Smooth muscle cell (in vitro differentiated cells): Measurements from ENCODE around the gene SYNPO. TPM values are rescaled to one million over a fixed set of nuclear protein-coding genes. Genes with fewer than 3 reads are reported as not detected.

ENCODE experiments used
- DNase-seq: peaks from one replicate; lab custom pipeline; 2025; ENCODE audit not compliant: unreplicated experiment; lab: John Stamatoyannopoulos, UW
- H2AFZ ChIP-seq: fragments of 200-600 bp; sonication (generic); 2 replicates; pipeline ENCODE4 v1.6.0; 2016; ENCODE audit warnings: antibody characterized with exemption, low read depth, mild to moderate bottlenecking
- H3F3A ChIP-seq: fragments of 200-600 bp; sonication (generic); 2 replicates; pipeline ENCODE4 v1.6.0; 2017; ENCODE audit warnings: antibody characterized with exemption, low read depth
- H3K27ac ChIP-seq: fragments of 200-600 bp; sonication (generic); 2 replicates; pipeline ENCODE4 v1.5.1; 2016; ENCODE audit warnings: low read depth, mild to moderate bottlenecking
- H3K27me3 ChIP-seq: fragments of 200-600 bp; sonication (generic); 2 replicates; pipeline ENCODE4 v1.6.1; 2016; ENCODE audit warnings: low read depth, mild to moderate bottlenecking
- H3K36me3 ChIP-seq: fragments of 200-600 bp; sonication (generic); 2 replicates; pipeline ENCODE4 v1.5.1; 2016; ENCODE audit warnings: low read depth
- H3K4me1 ChIP-seq: fragments of 200-600 bp; sonication (generic); 2 replicates; pipeline ENCODE4 v1.5.1; 2016; ENCODE audit warnings: low read depth
- H3K4me2 ChIP-seq: fragments of 200-600 bp; sonication (generic); 2 replicates; pipeline ENCODE4 v1.6.0; 2016; ENCODE audit warnings: mild to moderate bottlenecking
- H3K4me3 ChIP-seq: fragments of 200-600 bp; sonication (generic); 2 replicates; pipeline ENCODE4 v1.5.1; 2016; ENCODE audit warnings: mild to moderate bottlenecking
- H3K79me2 ChIP-seq: fragments of 200-600 bp; sonication (generic); 2 replicates; pipeline ENCODE4 v1.6.0; 2016; ENCODE audit warnings: low read depth, mild to moderate bottlenecking
- H3K9ac ChIP-seq: fragments of 200-600 bp; sonication (generic); 2 replicates; pipeline ENCODE4 v1.6.0; 2016; ENCODE audit warnings: low read depth
- H3K9me3 ChIP-seq: fragments of 200-600 bp; sonication (generic); replicated peaks from 2 replicates; pipeline ENCODE4 v1.5.1; 2016; ENCODE audit warnings: low read depth
- H4K20me1 ChIP-seq: fragments of 200-600 bp; sonication (generic); 2 replicates; pipeline ENCODE4 v1.6.0; 2016; ENCODE audit warnings: low read depth
- CTCF ChIP-seq: fragments of 200-600 bp; sonication (generic); IDR thresholded peaks from 2 replicates; pipeline ENCODE4 v1.5.1; 2017; ENCODE audit warnings: borderline replicate concordance, mild to moderate bottlenecking, antibody characterized with exemption; ENCODE audit not compliant: insufficient read depth, poor library complexity, severe bottlenecking
- WGBS: methylation state at CpG from one replicate; pipeline ENCODE4 v1.1.7; 2016; ENCODE audit warnings: low lambda C conversion rate; 5-methylcytosine and 5-hydroxymethylcytosine counted together
- polyA plus RNA-seq: library from polyadenylated mRNA; unstranded; fragments of >200 nt; fragmentation: Nextera tagmentation; extraction: Ambion mirVana; gene quantifications from 2 replicates; pipeline ENCODE4 v1.2.1, GENCODE V29; 2016
- total RNA-seq: library from RNA; depleted of rRNA; stranded (reverse); fragments of >200 nt; gene quantifications from 2 replicates; pipeline ENCODE4 v1.2.3, GENCODE V29; 2014

The SYNPO gene
- total and polyA plus RNA-seq, 2 experiments from 2014 or later: 34.2 to 46.4 TPM

- TF ChIP-seq CTCF: no peak
- DNase-seq: no peak
- no peak overlapping the region for H2AFZ ChIP-seq
- H3K27ac ChIP-seq: peak overlapping the region; percentile 46
- H3K9me3 ChIP-seq: no peaks in the 10 kb centered on the region
- no peak overlapping the region for H3K4me3 ChIP-seq
- no peak overlapping the region for H3K9ac ChIP-seq
- H3K4me2 ChIP-seq: no peak overlapping the region
- peaks cover 21% of the 10 kb centered on the region for H3K79me2 ChIP-seq
- H3K27me3 ChIP-seq: no peaks in the 10 kb centered on the region
- no peaks in the 10 kb centered on the region for H3K36me3 ChIP-seq
- WGBS: 64% methylated on average over 5 of the region's 5 CpGs
- H3K4me1 ChIP-seq: peaks cover 28% of the 10 kb centered on the region
- peaks cover 16% of the 10 kb centered on the region for H3F3A ChIP-seq
- no peaks in the 10 kb centered on the region for H4K20me1 ChIP-seq
Observed at GRCh38 chr5:150621301-150621700, 19.2 kb upstream of the SYNPO start.

DNA sequence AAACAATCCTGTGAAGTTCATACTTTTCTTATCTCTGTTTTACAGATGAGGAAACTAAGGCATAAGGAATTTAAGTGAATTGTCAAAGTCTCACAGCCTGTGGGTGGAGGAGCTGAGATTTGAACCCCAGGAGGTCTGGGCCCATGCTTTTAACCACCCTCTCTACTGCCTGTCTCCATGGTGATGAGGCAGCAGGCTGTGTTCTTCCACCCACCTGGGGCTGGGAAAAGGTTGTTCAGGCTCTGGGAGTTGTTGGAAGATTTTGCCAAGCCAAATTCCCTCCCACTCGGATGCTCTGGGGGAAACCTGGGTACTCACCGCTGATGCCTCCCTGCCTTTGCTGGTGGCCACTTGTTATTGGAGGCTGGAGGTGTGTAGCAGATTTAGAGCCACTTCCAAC is 18.3 kb upstream of the SYNPO start:
- H3K9me3 ChIP-seq: no peaks in the 10 kb centered on the region
- DNase-seq: no peak
- no peaks in the 10 kb centered on the region for H3K36me3 ChIP-seq
- peaks cover 9% of the 10 kb centered on the region for H4K20me1 ChIP-seq
- H3K27ac ChIP-seq: peak overlapping the region; percentile 46
- H3F3A ChIP-seq: peaks cover 16% of the 10 kb centered on the region
- 52% methylated on average over 2 of the region's 2 CpGs for WGBS
- H3K27me3 ChIP-seq: no peaks in the 10 kb centered on the region
- H2AFZ ChIP-seq: no peak overlapping the region
- H3K79me2 ChIP-seq: peaks cover 29% of the 10 kb centered on the region
- H3K4me1 ChIP-seq: peaks cover 28% of the 10 kb centered on the region
- H3K9ac ChIP-seq: no peak overlapping the region
- H3K4me2 ChIP-seq: no peak overlapping the region
- no peak overlapping the region for H3K4me3 ChIP-seq
- TF ChIP-seq CTCF: no peak

GRCh38 chr5:150623152-150623877 is 17.1 kb upstream of the SYNPO start:
- Histone ChIP-seq H3K9ac (no peak overlapping the region), H3K4me1 (peaks cover 28% of the 10 kb centered on the region), H3K79me2 (peaks cover 37% of the 10 kb centered on the region), H3K9me3 (no peaks in the 10 kb centered on the region), H4K20me1 (peaks cover 15% of the 10 kb centered on the region), H3F3A (peaks cover 20% of the 10 kb centered on the region), H3K4me2 (peak overlapping the region; percentile 92), H3K27ac (peak overlapping the region; percentile 17), H3K4me3 (no peak overlapping the region), H2AFZ (no peak overlapping the region), H3K27me3 (no peaks in the 10 kb centered on the region), H3K36me3 (no peaks in the 10 kb centered on the region)
- 62% methylated on average over 7 of the region's 7 CpGs for WGBS
- no peak for TF ChIP-seq CTCF
- DNase-seq: no peak

- H2AFZ ChIP-seq: peak overlapping the region; percentile 29
- peaks cover 20% of the 10 kb centered on the region for H4K20me1 ChIP-seq
- peak overlapping the region; percentile 69 for H3K4me3 ChIP-seq
- H3K27ac ChIP-seq: peak overlapping the region; percentile 33
- WGBS: 70% methylated on average over 5 of the region's 5 CpGs
- no peak for TF ChIP-seq CTCF
- no peak overlapping the region for H3K9ac ChIP-seq
- no peaks in the 10 kb centered on the region for H3K36me3 ChIP-seq
- no peaks in the 10 kb centered on the region for H3K9me3 ChIP-seq
- H3K4me1 ChIP-seq: peaks cover 28% of the 10 kb centered on the region
- H3F3A ChIP-seq: peaks cover 20% of the 10 kb centered on the region
- no peak for DNase-seq
- peaks cover 43% of the 10 kb centered on the region for H3K79me2 ChIP-seq
- peak overlapping the region; percentile 92 for H3K4me2 ChIP-seq
- H3K27me3 ChIP-seq: no peaks in the 10 kb centered on the region
Observed at GRCh38 chr5:150623878-150624216, 16.6 kb upstream of the SYNPO start.
